Epithelial cell of esophagus (primary cell): ENCODE results near the gene AMBP.

Source experiments
- DNase-seq: peaks from one replicate; pipeline ENCODE4 v3.0.0; 2010; ENCODE audit warnings: low read depth
- H3K4me3 ChIP-seq: 2 replicates; pipeline ENCODE4 v1.5.1; 2011; ENCODE audit warnings: mild to moderate bottlenecking, low read length, control low read depth
- CTCF ChIP-seq: IDR thresholded peaks from 2 replicates; pipeline ENCODE4 v1.5.1; 2011; ENCODE audit warnings: low read depth, mild to moderate bottlenecking, low read length, control low read depth, inconsistent platforms; ENCODE audit not compliant: insufficient read depth; ENCODE audit errors: missing control alignments

AMBP gene

GRCh38 chr9:114038724-114039313 lies 39.3 kb downstream of the AMBP start:
- no peak for TF ChIP-seq CTCF
- DNase-seq, result no peak
- H3K4me3 ChIP-seq, result no peak overlapping the region

GRCh38 chr9:114037961-114038723 lies 40.0 kb downstream of the AMBP start:
- TF ChIP-seq CTCF, result no peak

GRCh38 chr9:114037249-114037648 lies 40.9 kb downstream of the AMBP start:
- no peak overlapping the region for H3K4me3 ChIP-seq
- TF ChIP-seq CTCF, result no peak
- no peak for DNase-seq

More at GRCh38 chr9:114037961-114038723, 40.0 kb downstream of the AMBP start:
- H3K4me3 ChIP-seq, result no peak overlapping the region
- no peak for DNase-seq

GRCh38 chr9:114035845-114036801 lies 42.0 kb downstream of the AMBP start:
- TF ChIP-seq CTCF, result no peak
- no peak overlapping the region for H3K4me3 ChIP-seq
- no peak for DNase-seq

- no peak for TF ChIP-seq CTCF
- DNase-seq, result no peak
- H3K4me3 ChIP-seq, result no peak overlapping the region
Observed at GRCh38 chr9:114035221-114035844, 42.8 kb downstream of the AMBP start.

GRCh38 chr9:114034661-114035062 lies 43.4 kb downstream of the AMBP start:
- no peak for TF ChIP-seq CTCF
- H3K4me3 ChIP-seq, result no peak overlapping the region
- no peak for DNase-seq
